Right ventricle myocardium inferior (tissue), 1 donor: ENCODE data around the gene DNAJC7. TPM values are rescaled to one million over a fixed set of nuclear protein-coding genes. Genes with fewer than 3 reads are reported as not detected.

Experiments used
- ATAC-seq: fragments of 200-7000 bp; cut with Tn5 transposase; one replicate; pipeline ENCODE4 v1.9.1; 2020; ENCODE audit warnings: mild to moderate bottlenecking, moderate library complexity
- DNase-seq: peaks from one replicate; pipeline ENCODE4 v3.0.0; 2021; ENCODE audit errors: missing footprints
- intact Hi-C: fragments of 100-400 bp; cut with DNase I; formaldehyde crosslinking; loops from one replicate; pipeline ENCODE4 v1.11.0; 2022
- total RNA-seq: library from RNA; stranded (reverse); fragmentation: NEBNext Ultra II Directional; extraction: Animal tissue kit (Norgen Biotek cat#: 25700); gene quantifications from one replicate; pipeline ENCODE4 v1.2.1, GENCODE V29; 2021
- donor health status: DM: no; HTN: yes; CAD: no; lungs with severe emphysema.

The DNAJC7 gene
- total RNA-seq, 1 donor from 2014 or later = 79.0 TPM

- ATAC-seq (no peak), DNase-seq (no peak)
- intact Hi-C loops = no loop called here
Observed at GRCh38 chr17:41989702-41990419, 27.4 kb downstream of the DNAJC7 start.

- intact Hi-C loops = no loop called here
- no peak for ATAC-seq
- DNase-seq = no peak
Observed at GRCh38 chr17:41988418-41988817, 28.8 kb downstream of the DNAJC7 start.

GRCh38 chr17:41987642-41988041 is 29.6 kb downstream of the DNAJC7 start:
- ATAC-seq (no peak), DNase-seq (no peak)
- intact Hi-C loops = no loop called here

- DNase-seq (no peak), ATAC-seq (no peak)
- intact Hi-C loops = no loop called here
Observed at GRCh38 chr17:41986634-41987033, 30.6 kb downstream of the DNAJC7 start.

DNA sequence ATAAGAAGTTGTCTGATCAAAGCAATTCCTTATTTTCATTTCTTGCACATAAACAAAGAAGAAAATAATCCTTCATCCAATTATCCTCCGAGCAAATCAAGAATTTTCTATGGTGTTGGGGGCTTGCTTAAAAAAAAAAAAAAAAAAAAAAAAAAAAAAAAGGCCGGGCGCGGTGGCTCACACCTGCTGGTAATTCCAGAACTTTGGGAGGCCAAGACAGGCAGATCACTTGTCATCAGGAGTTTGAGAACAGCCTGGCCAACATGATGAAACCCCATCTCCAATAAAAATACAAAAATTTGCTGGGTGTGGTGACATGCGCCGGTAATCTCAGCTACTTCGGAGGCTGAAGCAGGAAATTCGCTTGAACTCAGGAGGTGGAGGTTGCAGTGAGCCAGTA is 31.3 kb downstream of the DNAJC7 start:
- intact Hi-C loops = no loop called here
- no peak for ATAC-seq

DNA sequence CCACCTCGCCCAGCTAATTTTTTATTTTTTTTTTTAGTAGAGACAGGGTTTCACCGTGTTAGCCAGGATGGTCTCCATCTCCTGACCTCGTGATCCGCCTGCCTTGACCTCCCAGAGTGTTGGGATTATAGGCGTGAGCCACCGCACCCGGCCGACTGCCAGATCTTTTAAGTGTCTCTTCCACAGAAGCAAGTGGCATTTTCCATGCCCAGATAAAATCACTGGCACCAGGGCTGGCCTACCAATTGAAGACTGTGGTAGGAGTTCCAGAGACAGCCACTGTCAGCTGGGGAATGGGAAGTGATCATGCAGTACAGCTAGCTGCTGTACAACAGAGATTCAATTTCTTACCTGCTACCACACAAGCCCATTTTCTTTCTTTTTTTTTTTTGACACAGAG is 32.8 kb downstream of the DNAJC7 start:
- ATAC-seq (no peak), DNase-seq (no peak)
- intact Hi-C loops = no loop called here

More for the DNA sequence above, 31.3 kb downstream of the DNAJC7 start:
- DNase-seq = no peak

DNA sequence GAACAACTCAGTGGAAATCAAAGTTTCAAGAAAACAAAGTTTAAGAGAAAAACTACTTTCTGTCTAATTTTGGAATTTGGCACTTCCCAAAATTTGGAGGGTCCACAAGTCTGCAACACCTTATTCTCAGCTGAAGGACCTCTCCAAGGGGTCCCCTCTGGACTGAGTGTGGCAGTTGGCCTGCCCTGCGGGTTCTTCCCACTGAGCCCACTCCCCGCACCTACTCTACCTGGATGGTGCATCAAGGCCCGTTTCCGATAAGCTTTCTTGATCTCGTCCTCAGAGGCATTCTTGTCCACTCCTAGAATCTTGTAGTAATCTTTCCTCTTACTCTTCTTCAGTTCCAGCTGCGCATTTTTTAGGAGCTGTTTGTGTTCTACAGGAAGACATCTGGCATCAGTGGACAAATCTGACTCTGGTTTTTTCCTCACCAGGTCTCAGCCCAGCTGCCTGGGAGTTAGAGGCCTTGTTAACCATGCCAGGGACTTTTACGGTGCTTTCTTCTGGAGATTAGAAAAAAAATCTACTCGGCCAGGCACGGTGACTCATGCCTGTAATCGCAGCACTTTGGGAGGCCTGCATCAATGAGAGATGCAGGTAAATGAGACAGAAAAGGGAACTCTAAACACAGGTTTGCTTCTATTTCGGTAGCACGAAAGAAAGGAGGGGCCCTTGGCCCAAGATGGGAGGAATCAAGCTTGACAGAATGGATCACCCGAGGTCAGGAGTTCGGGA is 35.0 kb downstream of the DNAJC7 start:
- ATAC-seq = no peak
- intact Hi-C loops = no loop called here

GRCh38 chr17:41977991-41978390 is 39.2 kb downstream of the DNAJC7 start:
- DNase-seq (no peak), ATAC-seq (no peak)
- intact Hi-C loops = no loop called here

More for the DNA sequence above, 35.0 kb downstream of the DNAJC7 start:
- no peak for DNase-seq

GRCh38 chr17:41976142-41976768 is 41.0 kb downstream of the DNAJC7 start:
- DNase-seq (no peak), ATAC-seq (no peak)

DNA sequence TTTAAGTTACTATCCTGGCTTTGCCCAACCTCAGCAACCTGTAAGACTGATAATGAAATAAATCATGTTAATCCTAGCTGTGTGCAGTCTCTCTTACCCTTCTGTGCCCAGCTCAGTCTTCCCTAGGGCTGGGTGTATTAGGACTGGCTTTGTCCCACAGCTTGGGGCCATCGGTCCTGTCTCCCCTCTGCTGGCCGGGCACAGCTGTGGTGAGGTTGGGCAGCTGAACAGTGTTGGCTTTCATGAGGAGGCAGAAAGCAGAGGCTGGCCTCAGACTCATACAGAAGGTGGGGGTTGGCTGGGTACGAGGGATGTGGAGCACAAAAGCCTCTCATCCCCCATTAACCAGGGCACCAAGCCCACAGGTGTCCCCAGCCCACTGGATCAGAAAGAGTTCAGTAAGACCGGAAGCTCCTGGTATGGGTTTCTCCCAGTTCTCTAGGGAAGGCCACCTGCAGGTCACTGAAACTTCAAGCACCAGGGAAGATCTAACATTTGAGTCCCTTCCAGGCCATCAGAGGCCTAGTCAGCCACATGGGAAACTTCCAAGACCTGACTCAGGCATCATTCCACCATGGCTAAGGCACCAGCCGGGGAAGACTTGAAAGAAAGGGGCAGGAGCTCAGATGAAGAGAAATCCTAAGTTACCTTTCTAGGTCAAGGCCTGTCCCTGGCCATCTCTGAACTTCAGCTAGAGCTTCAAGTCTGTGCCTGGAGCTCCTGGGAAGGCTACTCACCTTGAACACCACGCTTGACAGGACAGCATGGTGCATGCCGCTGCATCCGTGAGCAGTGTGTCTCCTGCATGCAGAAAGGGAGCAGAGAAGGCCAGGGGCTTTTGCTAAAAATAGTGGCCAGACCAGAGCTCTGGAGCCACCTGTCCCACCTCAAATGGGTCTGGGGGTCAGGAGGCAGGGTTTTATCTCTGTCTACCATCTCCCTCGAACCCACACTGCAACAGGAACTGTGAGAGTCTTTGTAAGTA is 41.8 kb downstream of the DNAJC7 start:
- intact Hi-C loops = no loop called here
- no peak for DNase-seq
- ATAC-seq = no peak

More at GRCh38 chr17:41976142-41976768, 41.0 kb downstream of the DNAJC7 start:
- intact Hi-C loops = no loop called here

- no peak for DNase-seq
- no peak for ATAC-seq
- intact Hi-C loops = no loop called here
Observed at GRCh38 chr17:41974658-41975057, 42.6 kb downstream of the DNAJC7 start.

GRCh38 chr17:41974031-41974430 is 43.2 kb downstream of the DNAJC7 start:
- ATAC-seq (no peak), DNase-seq (no peak)

GRCh38 chr17:41973408-41973811 is 43.8 kb downstream of the DNAJC7 start:
- ATAC-seq = peak; percentile 1
- intact Hi-C loops = no loop called here
- DNase-seq = no peak

More at GRCh38 chr17:41974031-41974430, 43.2 kb downstream of the DNAJC7 start:
- intact Hi-C loops = no loop called here

DNA sequence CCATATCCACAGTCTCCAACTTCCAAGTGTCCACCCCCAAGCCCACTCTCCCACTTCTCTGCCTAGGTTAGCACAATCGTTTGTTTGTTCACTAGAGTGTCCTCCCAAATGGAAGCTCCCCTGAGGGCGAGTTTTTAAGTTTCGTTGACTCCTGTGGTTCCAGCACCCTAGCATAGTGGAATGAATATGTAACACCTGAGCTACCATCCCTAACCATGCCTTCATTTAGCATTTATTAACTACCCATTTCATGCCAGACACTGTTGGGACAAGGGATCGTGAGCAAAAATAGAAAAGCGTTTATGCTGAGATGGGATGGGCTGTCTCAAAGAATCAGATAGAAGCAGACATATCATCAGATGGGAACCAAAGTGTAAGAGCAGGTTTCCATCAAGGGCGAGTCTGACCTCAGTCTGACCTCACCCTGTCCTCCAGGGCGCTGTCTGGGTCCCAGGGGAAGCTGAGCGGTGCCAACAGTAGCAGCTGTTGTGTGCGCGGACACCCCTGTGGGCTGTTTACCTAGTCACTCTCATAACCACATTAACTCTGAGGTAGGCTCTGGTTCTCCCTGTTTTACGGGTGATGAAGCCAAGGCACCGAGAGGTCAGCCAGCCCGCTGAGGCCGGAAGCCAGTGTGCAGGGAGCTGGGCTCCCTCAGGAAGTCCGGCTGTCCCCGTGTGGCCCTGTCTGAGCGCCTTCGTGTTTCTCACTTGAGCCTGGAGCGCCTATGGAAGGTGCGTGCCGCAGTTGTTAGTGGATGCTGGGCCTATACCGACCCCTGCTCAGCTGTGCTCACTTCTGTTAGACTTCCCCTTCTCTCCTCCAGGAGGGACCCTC is 44.5 kb downstream of the DNAJC7 start:
- intact Hi-C loops = no loop called here
- no peak for DNase-seq
- ATAC-seq = peak; percentile 38

DNA sequence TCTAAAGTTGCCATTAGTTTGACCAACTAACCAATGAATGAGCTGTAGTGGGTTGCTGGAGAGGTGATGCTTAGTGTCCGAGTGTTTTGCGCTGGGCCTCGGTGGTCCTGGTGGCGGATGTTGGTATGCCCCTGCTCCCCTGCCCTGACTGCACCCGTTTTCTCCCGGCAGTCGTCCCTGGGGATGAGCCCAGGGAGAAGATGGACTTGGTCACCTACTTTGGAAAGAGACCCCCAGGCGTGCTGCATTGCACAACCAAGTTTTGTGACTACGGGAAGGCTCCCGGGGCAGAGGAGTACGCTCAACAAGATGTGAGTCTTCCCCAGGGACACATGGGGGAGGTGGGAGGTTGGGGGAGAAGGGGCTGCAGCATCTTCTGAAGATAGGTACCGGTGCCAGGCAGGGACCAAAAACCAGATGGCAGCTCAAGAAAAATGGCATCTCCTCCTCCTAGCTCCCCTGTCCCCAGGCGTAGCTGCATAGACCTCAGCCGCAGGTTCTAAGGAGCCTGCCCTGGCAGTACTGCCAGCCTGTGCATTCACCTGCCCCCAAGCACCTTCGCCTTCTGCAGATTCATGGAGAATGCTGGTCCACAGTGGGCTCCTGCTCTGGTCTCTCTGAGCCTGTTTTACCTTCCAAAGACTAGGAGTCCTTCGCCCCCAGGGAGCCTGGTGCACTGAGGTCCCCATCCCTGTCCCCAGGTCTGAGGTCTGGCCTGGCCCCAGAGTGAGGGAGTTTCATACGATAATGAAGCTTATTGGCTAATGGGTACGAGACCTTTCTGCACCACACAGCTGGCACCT is 45.3 kb downstream of the DNAJC7 start:
- DNase-seq (no peak), ATAC-seq (no peak)
- intact Hi-C loops = no loop called here

GRCh38 chr17:41970901-41971331 is 46.3 kb downstream of the DNAJC7 start:
- intact Hi-C loops = no loop called here
- DNase-seq (no peak), ATAC-seq (no peak)

- DNase-seq = no peak
- no peak for ATAC-seq
- intact Hi-C loops = no loop called here
Observed at GRCh38 chr17:41968676-41969075, 48.6 kb downstream of the DNAJC7 start.
